Karpas-422 (cell line): ENCODE measurements around the gene NRIP2. TPM values are rescaled to one million over a fixed set of nuclear protein-coding genes. Genes with fewer than 3 reads are reported as not detected.
A peak's percentile ranks its signal among the peaks of the same experiment; 100 is the strongest.
"Not testable (repeated sequence)": the region's sequence is repeated elsewhere in the genome, so short reads cannot be mapped to it uniquely, and the experiment has no call there.

Source experiments
- DNase-seq: peaks from one replicate; pipeline ENCODE4 v3.0.0-alpha.2; 2015
- H2AFZ ChIP-seq: fragments of 200-600 bp; sonication (generic); 2 replicates; pipeline ENCODE4 v1.6.1; 2014; ENCODE audit warnings: antibody characterized with exemption, low read length, mixed read lengths
- H3K27ac ChIP-seq: fragments of 200-600 bp; sonication (generic); 2 replicates; pipeline ENCODE4 v1.5.1; 2014; ENCODE audit warnings: mild to moderate bottlenecking, low read length, moderate library complexity
- H3K27me3 ChIP-seq: fragments of 200-600 bp; sonication (generic); 2 replicates; pipeline ENCODE4 v1.6.1; 2014; ENCODE audit warnings: low read length, mixed read lengths
- H3K36me3 ChIP-seq: fragments of 200-600 bp; sonication (generic); 2 replicates; pipeline ENCODE4 v1.6.1; 2014; ENCODE audit warnings: low read length, mixed read lengths; ENCODE audit not compliant: insufficient read depth
- H3K4me1 ChIP-seq: fragments of 200-600 bp; sonication (generic); 2 replicates; pipeline ENCODE4 v1.6.1; 2014; ENCODE audit warnings: mild to moderate bottlenecking, low read length, mixed read lengths
- H3K4me2 ChIP-seq: fragments of 200-600 bp; sonication (generic); 2 replicates; pipeline ENCODE4 v1.6.1; 2014; ENCODE audit warnings: low read length, low read depth, mild to moderate bottlenecking; ENCODE audit not compliant: poor library complexity, severe bottlenecking
- H3K4me3 ChIP-seq: fragments of 200-600 bp; sonication (generic); 2 replicates; pipeline ENCODE4 v1.5.1; 2014; ENCODE audit warnings: mild to moderate bottlenecking, antibody characterized with exemption, low read length, mixed read lengths
- H3K79me2 ChIP-seq: fragments of 200-600 bp; sonication (generic); 2 replicates; pipeline ENCODE4 v1.6.1; 2014; ENCODE audit warnings: mild to moderate bottlenecking, low read length, mixed read lengths
- H3K9ac ChIP-seq: fragments of 200-600 bp; sonication (generic); 2 replicates; pipeline ENCODE4 v1.6.0; 2014; ENCODE audit warnings: low read length
- H3K9me2 ChIP-seq: fragments of 200-600 bp; sonication (generic), shearing (Covaris generic); replicated peaks from 2 replicates; pipeline ENCODE4 v1.6.0; 2014; ENCODE audit warnings: mild to moderate bottlenecking, low read length, moderate library complexity; ENCODE audit not compliant: insufficient read depth
- H3K9me3 ChIP-seq: fragments of 300-700, 200-600 bp; sonication (generic); 2 replicates; pipeline ENCODE4 v1.6.1; 2014; ENCODE audit warnings: low read length, mixed read lengths
- H4K20me1 ChIP-seq: fragments of 200-600 bp; sonication (generic); 2 replicates; pipeline ENCODE4 v1.6.1; 2014; ENCODE audit warnings: mild to moderate bottlenecking, antibody characterized with exemption, low read length, low read depth; ENCODE audit not compliant: insufficient read depth
- total RNA-seq: library from RNA; depleted of rRNA; stranded (reverse); fragments of >200 nt; shearing (Covaris generic); gene quantifications from 2 replicates; pipeline ENCODE4 v1.2.3, GENCODE V29; 2014; ENCODE audit warnings: low replicate concordance

NRIP2 gene
- total RNA-seq, 1 experiment from 2014 or later, result not detected

DNA sequence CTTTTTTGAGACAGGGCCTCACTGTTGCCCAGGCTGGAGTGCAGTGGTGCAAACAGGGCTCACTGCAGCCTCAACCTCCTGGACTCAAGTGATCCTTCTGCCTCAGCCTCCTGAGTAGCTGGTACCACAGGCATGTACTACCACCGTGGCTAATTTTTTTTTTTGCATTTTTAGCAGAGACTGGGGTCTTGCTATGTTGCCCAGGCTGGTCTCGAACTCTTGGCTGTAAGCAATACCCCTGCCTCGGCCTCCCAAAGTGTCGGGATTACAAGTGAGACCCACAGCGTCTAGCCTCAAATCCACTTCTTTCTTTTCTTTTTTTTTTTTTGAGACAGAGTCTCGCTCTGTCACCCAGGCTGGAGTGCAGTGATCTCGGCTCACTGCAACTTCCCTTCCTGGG is 28.6 kb upstream of the NRIP2 start:
- H3K9me2 ChIP-seq, H3K79me2 ChIP-seq, H3K9me3 ChIP-seq, H3K4me3 ChIP-seq, H2AFZ ChIP-seq, H3K4me1 ChIP-seq, H3K27me3 ChIP-seq, DNase-seq, H3K9ac ChIP-seq, H4K20me1 ChIP-seq, H3K4me2 ChIP-seq, H3K27ac ChIP-seq: not testable (repeated sequence)
- H3K36me3 ChIP-seq, result peaks cover 34% of the 10 kb centered on the region

- Histone ChIP-seq H3K36me3 (peaks cover 32% of the 10 kb centered on the region), H3K4me3 (no peak overlapping the region), H4K20me1 (no peaks in the 10 kb centered on the region)
These were observed 28.0 kb upstream of the NRIP2 start for GRCh38 chr12:2862876-2863275.

GRCh38 chr12:2860170-2860569 is 25.3 kb upstream of the NRIP2 start:
- Histone ChIP-seq H3K4me1 (peaks cover 22% of the 10 kb centered on the region), H3K9me3 (no peaks in the 10 kb centered on the region), H3K9me2 (no peaks in the 10 kb centered on the region), H3K4me3 (no peak overlapping the region), H3K79me2 (no peaks in the 10 kb centered on the region), H3K9ac (no peak overlapping the region), H4K20me1 (no peaks in the 10 kb centered on the region), H2AFZ (no peak overlapping the region), H3K27me3 (no peaks in the 10 kb centered on the region), H3K4me2 (no peak overlapping the region), H3K27ac (no peak overlapping the region), H3K36me3 (peaks cover 27% of the 10 kb centered on the region)
- DNase-seq, result no peak

More at GRCh38 chr12:2862876-2863275, 28.0 kb upstream of the NRIP2 start:
- no peaks in the 10 kb centered on the region for H3K79me2 ChIP-seq
- no peaks in the 10 kb centered on the region for H3K9me3 ChIP-seq
- H3K4me2 ChIP-seq, result no peak overlapping the region
- H3K9ac ChIP-seq, result no peak overlapping the region
- no peak overlapping the region for H2AFZ ChIP-seq
- DNase-seq, result peak; percentile 29
- no peaks in the 10 kb centered on the region for H3K9me2 ChIP-seq
- H3K27ac ChIP-seq, result no peak overlapping the region
- H3K27me3 ChIP-seq, result no peaks in the 10 kb centered on the region
- peaks cover 6% of the 10 kb centered on the region; the same call in 1 of the 2 replicates for H3K4me1 ChIP-seq

DNA sequence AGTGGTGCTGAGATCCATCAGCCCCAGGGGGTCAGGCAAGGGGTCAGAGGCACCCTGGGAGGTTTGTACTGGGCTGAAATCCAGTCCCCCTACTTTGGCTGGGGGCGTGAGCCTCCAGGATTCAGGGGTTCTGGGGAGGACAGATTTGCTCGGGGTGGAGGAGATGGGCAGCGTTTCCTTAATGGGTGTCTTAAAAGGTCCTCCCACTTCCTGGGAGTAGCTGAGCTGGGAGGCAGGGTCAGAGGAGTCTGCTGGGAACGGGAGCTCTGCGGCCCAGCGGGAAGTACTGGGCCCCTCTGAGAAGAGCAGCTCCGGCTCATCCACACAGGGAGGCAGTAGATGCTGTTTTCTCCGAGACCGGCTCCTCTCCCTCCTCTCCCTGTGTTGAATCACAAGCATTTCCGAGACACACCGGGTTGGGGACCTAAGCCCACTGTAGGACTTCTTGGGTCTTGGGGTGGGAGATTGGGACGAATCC is 24.1 kb upstream of the NRIP2 start:
- H3K27ac ChIP-seq, result no peak overlapping the region
- no peaks in the 10 kb centered on the region for H3K79me2 ChIP-seq
- no peak overlapping the region for H2AFZ ChIP-seq
- no peaks in the 10 kb centered on the region for H3K9me2 ChIP-seq
- H3K9me3 ChIP-seq, result no peaks in the 10 kb centered on the region
- no peak overlapping the region for H3K4me2 ChIP-seq
- H3K4me1 ChIP-seq, result peaks cover 22% of the 10 kb centered on the region
- peak; percentile 38 for DNase-seq
- peaks cover 20% of the 10 kb centered on the region for H3K36me3 ChIP-seq
- H3K4me3 ChIP-seq, result no peak overlapping the region
- H3K9ac ChIP-seq, result no peak overlapping the region
- no peaks in the 10 kb centered on the region for H3K27me3 ChIP-seq
- no peaks in the 10 kb centered on the region for H4K20me1 ChIP-seq

DNA sequence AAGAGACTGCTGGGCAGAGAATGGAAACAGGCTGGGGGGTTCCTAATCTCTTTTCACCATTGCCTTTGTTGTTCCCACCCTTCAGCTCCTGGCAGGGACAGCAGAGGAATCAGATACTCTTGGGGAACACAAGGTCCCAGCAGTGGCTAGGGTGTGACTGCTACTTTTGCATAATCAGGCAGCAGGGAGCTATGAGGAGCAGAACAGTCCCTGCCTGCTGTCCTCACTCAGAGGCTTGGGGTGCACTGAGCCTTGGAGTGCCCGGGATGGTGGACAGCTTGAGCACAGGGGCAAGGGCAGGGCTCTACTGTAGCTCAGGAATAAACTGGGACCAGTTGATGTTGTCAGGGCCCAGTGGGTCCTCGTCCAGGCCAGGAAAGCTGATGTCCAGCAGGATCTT is 23.5 kb upstream of the NRIP2 start:
- no peak overlapping the region for H3K4me3 ChIP-seq
- no peak overlapping the region for H2AFZ ChIP-seq
- no peaks in the 10 kb centered on the region for H3K9me2 ChIP-seq
- H3K27me3 ChIP-seq, result no peaks in the 10 kb centered on the region
- no peak overlapping the region for H3K27ac ChIP-seq
- no peaks in the 10 kb centered on the region for H4K20me1 ChIP-seq
- H3K79me2 ChIP-seq, result no peaks in the 10 kb centered on the region
- DNase-seq, result peak; percentile 44
- peaks cover 22% of the 10 kb centered on the region for H3K4me1 ChIP-seq
- H3K36me3 ChIP-seq, result peaks cover 19% of the 10 kb centered on the region
- H3K4me2 ChIP-seq, result no peak overlapping the region
- H3K9ac ChIP-seq, result no peak overlapping the region
- H3K9me3 ChIP-seq, result no peaks in the 10 kb centered on the region

GRCh38 chr12:2857576-2857975 is 22.7 kb upstream of the NRIP2 start:
- peak overlapping the region; percentile 49 for H3K27ac ChIP-seq
- DNase-seq, result peak; percentile 39
- H3K9me2 ChIP-seq, result no peaks in the 10 kb centered on the region
- peaks cover 22% of the 10 kb centered on the region for H3K4me1 ChIP-seq
- no peaks in the 10 kb centered on the region for H3K27me3 ChIP-seq
- H3K36me3 ChIP-seq, result peaks cover 14% of the 10 kb centered on the region; the same call in 1 of the 2 replicates
- H3K4me3 ChIP-seq, result no peak overlapping the region
- no peaks in the 10 kb centered on the region for H3K79me2 ChIP-seq
- H3K9ac ChIP-seq, result no peak overlapping the region
- H3K4me2 ChIP-seq, result no peak overlapping the region
- H4K20me1 ChIP-seq, result no peaks in the 10 kb centered on the region
- H2AFZ ChIP-seq, result no peak overlapping the region
- H3K9me3 ChIP-seq, result no peaks in the 10 kb centered on the region

DNA sequence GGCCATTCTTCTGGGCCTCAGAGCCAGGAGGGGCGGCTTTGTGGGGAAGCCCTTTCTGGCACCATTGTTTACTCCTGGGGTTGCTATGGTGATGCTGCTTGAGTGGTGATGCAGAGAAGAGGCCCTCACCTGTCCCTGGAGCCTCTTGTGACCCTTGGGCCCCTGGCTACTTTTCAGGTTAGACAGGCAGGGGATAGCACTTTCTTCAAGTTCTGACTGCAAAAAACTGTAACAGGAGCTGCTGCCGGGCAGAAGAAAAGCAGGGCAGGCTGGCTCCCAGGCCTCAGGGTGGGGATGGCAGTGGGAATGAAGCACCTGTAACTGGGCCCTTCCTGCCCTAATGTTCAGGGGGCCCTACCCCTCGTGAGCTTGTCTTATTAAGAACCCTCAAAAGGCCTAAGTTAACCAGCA is 22.2 kb upstream of the NRIP2 start, which contains the start of gene TEX52:
Gene TEX52, minus strand, starts transcription at position 19 of the 411 bp plus-strand sequence. Its CDS starts 13 bp downstream, at position 6.
- H3K79me2 ChIP-seq, result no peaks in the 10 kb centered on the region
- H3K9me3 ChIP-seq, result no peaks in the 10 kb centered on the region
- H3K27me3 ChIP-seq, result no peaks in the 10 kb centered on the region
- H3K36me3 ChIP-seq, result peaks cover 14% of the 10 kb centered on the region; the same call in 1 of the 2 replicates
- H3K9me2 ChIP-seq, result no peaks in the 10 kb centered on the region
- DNase-seq, result peak; percentile 70
- peaks cover 22% of the 10 kb centered on the region for H3K4me1 ChIP-seq
- peak within 1 kb of the TSS; percentile 49 for H3K27ac ChIP-seq
- peak within 1 kb of the TSS; percentile 32; the same call in 1 of the 2 replicates for H3K9ac ChIP-seq
- H4K20me1 ChIP-seq, result no peaks in the 10 kb centered on the region
- no peak within 1 kb of the TSS for H3K4me2 ChIP-seq
- no peak within 1 kb of the TSS for H2AFZ ChIP-seq
- H3K4me3 ChIP-seq, result no peak within 1 kb of the TSS

DNA sequence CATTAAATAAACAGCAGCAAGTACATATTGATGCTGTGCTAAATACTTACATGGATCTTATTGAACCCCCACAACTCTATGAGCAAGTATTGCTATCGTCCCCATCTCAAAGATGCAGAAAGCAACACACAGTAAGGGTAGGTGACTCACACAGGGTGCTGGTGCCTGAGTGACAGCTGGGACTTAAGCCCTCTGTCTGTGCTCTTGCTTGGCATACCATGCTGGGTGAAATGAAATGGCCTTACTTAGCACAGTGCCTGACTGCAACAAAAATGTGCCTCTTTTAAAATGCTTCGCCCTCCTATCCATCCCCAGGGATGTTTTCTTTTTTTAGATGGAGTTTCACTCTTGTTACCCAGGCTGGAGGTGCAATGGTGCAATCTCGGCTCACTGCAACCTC is 21.2 kb upstream of the NRIP2 start:
- peaks cover 14% of the 10 kb centered on the region; the same call in 1 of the 2 replicates for H3K36me3 ChIP-seq
- no peak overlapping the region for H3K9ac ChIP-seq
- H3K27ac ChIP-seq, result no peak overlapping the region
- H2AFZ ChIP-seq, result no peak overlapping the region
- H3K79me2 ChIP-seq, result no peaks in the 10 kb centered on the region
- no peaks in the 10 kb centered on the region for H3K27me3 ChIP-seq
- no peaks in the 10 kb centered on the region for H4K20me1 ChIP-seq
- H3K9me3 ChIP-seq, result no peaks in the 10 kb centered on the region
- H3K4me2 ChIP-seq, result no peak overlapping the region
- DNase-seq, result peak; percentile 48
- peaks cover 22% of the 10 kb centered on the region for H3K4me1 ChIP-seq
- H3K9me2 ChIP-seq, result no peaks in the 10 kb centered on the region
- H3K4me3 ChIP-seq, result no peak overlapping the region
